ENCODE results near the gene CPNE1. TPM values are rescaled to one million over a fixed set of nuclear protein-coding genes. Genes with fewer than 3 reads are reported as not detected.
"Not testable (repeated sequence)": the region's sequence is repeated elsewhere in the genome, so short reads cannot be mapped to it uniquely, and the experiment has no call there.

CPNE1 gene
- total RNA-seq, 1 donor from 2014 or later, result 60.6 TPM

GRCh38 chr20:35699127-35699956, 34.6 kb upstream of the CPNE1 start, which contains the start of the genes NFS1 and ROMO1:
Gene NFS1, minus strand, starts transcription at chr20:35699352. Its CDS starts 64 bp downstream, at chr20:35699288.
Gene ROMO1, plus strand, starts transcription at chr20:35699405. Its CDS starts 228 bp downstream, at chr20:35699633.
- DNase-seq (peak; percentile 93), ATAC-seq (ENCODE audit: poor library complexity) (peak; percentile 95)
- intact Hi-C loops (cut with DNase I), result no loop called here

DNA sequence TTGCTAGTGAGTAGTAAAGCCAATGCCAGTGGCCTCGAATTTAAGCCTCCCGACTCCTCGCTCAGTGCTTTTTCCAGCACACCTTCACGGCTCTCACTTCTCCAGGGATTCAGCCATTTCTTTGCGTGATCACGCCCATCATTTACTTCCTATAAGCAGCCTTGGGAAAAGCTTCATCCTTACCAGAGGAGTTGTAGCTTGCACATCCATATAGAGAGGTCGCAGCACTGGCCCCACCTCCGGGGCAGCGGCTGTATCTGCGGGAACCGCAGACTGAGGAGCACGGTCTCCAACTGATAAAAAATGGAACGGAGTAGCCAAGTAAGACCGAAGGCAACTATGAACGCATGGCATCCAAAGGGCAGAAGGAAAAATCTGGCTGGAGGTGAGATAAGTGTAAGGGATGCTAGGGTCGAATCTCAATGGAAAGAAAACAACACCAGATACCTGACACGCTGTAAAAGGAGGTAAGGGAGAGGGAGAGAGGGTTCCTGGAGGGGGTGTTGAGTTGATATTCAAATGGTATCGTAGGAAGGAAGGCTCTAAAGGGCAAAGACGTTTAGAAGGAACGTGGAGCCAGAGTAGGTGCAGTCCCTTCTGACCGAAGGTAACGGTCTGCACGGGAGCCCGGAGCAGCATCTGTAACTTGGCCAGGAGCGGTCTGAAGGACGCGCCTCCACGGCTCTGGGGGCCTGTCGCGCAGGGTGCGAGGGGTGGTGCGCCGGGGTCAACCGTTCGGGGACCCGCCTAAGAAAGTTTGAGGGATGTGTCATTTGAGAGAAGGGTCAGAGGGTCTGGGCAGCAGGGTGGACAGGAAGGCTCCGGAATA, 33.8 kb upstream of the CPNE1 start:
- peak; percentile 57 for ATAC-seq (ENCODE audit: poor library complexity)

GRCh38 chr20:35697696-35698297, 33.1 kb upstream of the CPNE1 start:
- DNase-seq, result no peak
- intact Hi-C loops (cut with DNase I), result no loop called here
- no peak for ATAC-seq (ENCODE audit: poor library complexity)

More for the DNA sequence above, 33.8 kb upstream of the CPNE1 start:
- no peak for DNase-seq
- intact Hi-C loops (cut with DNase I), result no loop called here

GRCh38 chr20:35695978-35696377, 31.3 kb upstream of the CPNE1 start:
- intact Hi-C loops (cut with DNase I), result no loop called here
- DNase-seq (no peak), ATAC-seq (ENCODE audit: poor library complexity) (no peak)

- no peak for DNase-seq
- ATAC-seq (ENCODE audit: poor library complexity), result no peak
- intact Hi-C loops (cut with DNase I), result no loop called here
Observed at GRCh38 chr20:35695245-35695749, 30.6 kb upstream of the CPNE1 start.

DNA sequence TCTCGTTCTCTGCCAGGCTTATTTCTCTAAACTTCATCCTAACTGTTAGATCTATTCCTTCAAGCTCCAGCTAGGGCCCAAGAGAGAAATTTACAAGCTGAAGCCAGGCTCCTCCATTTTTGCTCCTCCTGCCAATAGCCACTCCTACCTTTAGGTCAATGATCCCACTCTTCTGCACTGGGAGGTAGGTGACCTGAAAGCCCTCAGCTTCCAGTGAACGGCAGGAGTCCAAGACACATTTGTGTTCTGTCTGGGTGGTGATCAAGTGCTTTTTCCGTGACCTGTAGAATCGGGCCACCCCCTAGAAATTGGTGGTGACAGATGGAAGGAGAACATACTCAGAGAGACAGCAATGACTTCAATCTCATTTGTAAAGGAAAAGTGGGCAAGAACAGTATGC, 25.6 kb upstream of the CPNE1 start:
- intact Hi-C loops (cut with DNase I), result no loop called here
- ATAC-seq (ENCODE audit: poor library complexity) (no peak), DNase-seq (no peak)

DNA sequence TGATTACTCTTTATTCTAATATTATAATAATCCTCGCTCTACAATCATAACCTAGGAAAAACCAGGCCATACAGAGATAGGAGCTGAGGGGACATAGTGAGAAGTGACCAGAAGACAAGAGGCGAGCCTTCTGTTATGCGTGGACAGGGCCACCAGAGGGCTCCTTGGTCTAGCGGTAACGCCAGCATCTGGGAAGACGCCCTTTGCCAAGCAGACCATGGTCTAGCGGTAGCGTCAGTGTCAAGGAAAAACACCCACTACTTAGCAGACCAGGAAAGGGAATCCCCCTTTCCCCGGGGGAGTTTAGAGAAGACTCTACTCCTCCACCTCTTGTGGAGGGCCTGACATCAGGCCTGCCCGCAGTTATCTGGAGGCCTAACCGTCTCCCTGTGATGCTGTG, 22.2 kb upstream of the CPNE1 start:
- ATAC-seq (ENCODE audit: poor library complexity); intact Hi-C loops (cut with DNase I); DNase-seq: not testable (repeated sequence)

DNA sequence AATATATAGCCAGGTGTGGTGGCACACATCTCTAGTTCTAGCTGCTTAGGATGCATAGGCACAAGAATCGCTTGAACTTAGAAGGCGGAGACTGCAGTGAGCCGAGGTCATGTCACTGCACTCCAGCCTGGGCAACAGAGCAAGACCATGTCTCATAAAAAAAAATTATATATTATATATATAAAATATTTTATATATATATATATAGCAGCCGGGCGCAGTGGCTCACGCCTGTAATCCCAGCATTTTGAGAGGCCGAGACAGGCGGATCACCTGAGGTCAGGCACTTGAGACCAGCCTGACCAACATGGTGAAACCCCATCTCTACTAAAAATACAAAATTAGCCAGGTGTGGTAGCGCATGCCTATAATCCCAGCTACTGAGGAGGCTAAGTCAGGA, 20.7 kb upstream of the CPNE1 start:
- not testable (repeated sequence) for ATAC-seq (ENCODE audit: poor library complexity)

GRCh38 chr20:35681960-35682359, 17.3 kb upstream of the CPNE1 start:
- ATAC-seq (ENCODE audit: poor library complexity), result no peak
- DNase-seq, result no peak
- intact Hi-C loops (cut with DNase I), result no loop called here

More for the DNA sequence above, 20.7 kb upstream of the CPNE1 start:
- DNase-seq; intact Hi-C loops (cut with DNase I): not testable (repeated sequence)

DNA sequence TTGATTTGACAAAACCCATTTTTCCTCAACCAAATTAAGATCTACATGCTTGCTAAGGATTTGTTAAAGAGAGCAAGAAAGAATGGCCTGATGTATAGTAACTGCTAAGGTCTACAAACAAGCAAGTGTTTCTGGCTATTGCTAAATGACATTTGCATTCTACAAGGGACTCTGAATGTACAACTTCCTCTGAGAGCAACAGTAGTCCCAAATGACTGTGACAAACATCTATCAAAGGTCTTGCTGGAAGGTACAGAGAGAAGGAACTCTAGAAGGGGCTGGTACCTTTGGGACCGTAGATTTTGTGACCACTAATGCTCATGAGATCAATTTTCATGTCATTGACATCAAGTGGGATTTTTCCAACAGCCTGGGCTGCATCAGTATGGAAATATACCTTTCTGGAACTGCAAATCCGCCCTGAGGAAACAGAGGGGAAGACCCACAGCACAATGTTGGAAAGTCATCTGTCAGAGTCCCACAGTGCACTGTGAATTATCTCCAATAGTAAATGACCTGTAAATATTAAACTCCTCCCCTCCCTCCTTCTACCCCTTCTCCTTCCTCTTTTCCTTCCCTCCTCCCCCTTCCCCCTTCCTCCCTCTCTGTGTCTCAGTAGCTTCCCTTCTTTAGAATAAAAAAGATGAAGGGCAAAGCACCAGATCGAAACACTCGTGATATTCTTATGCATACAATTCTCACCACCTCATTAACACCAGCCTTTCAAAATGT, 15.9 kb upstream of the CPNE1 start:
- DNase-seq, result no peak
- intact Hi-C loops (cut with DNase I), result no loop called here
- ATAC-seq (ENCODE audit: poor library complexity), result no peak

- intact Hi-C loops (cut with DNase I), result no loop called here
- no peak for ATAC-seq (ENCODE audit: poor library complexity)
Observed at GRCh38 chr20:35674921-35675320, 10.2 kb upstream of the CPNE1 start.

DNA sequence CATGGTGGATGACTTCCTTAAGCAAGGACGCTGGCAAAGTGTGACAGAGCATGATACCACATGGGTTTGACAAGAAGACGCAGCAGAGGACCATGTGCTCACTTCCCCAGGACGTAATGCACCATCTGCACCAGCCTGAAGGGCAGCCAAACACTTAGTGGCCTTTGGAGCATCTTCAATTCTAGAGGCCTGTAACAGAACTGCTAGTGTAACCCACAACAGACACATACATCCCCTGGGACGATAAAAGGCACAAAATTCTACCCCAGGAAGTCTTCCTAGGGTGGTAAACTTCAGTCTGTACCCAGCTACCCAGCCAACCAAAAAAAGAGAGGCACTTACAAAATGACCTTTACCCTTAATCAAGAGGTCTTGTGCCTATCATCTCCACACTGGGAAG, 9.2 kb upstream of the CPNE1 start:
- intact Hi-C loops (cut with DNase I), result no loop called here
- ATAC-seq (ENCODE audit: poor library complexity), result no peak
- DNase-seq, result no peak

More at GRCh38 chr20:35674921-35675320, 10.2 kb upstream of the CPNE1 start:
- no peak for DNase-seq

DNA sequence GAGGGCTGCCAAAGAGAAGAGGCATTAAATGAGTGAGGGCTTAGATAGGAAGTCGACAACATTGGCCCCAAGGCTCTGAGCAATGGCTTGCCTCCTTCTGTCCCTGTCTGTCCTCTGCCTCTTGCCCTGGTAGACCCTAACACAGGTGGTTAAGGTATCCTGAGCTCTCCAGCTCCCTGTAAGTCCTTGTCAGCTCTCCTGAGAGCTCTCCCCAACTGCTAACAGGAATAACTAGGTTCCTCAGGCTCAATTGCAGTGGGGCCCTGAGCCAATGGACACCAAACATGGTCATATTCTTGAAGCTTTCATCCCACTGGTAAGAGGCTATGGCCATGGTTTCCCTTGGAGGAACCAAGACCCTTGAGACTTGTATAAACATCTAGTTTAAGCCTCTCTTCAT, 5.0 kb upstream of the CPNE1 start:
- no peak for DNase-seq
- no peak for ATAC-seq (ENCODE audit: poor library complexity)
- intact Hi-C loops (cut with DNase I), result no loop called here

DNA sequence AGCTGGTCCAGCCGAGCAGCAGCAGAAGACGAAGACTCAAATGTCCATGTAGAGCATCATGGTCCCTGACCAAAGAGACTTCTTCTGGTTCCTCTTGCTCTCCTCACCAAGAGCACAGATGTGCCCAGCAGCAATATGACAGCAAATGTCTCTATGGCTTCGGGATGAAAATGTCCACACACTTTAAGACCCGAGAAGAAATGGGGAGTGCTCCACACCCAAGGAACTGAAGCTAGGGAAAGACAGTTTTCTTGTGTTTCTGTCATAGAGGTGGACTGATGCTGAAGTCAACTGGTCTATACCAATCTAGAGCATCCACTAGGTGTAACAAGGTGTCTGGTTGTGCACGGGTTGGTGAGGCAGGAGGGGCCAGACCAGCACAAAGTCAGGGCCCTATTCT, 4.5 kb upstream of the CPNE1 start:
- ATAC-seq (ENCODE audit: poor library complexity) (no peak), DNase-seq (no peak)
- intact Hi-C loops (cut with DNase I), result no loop called here

DNA sequence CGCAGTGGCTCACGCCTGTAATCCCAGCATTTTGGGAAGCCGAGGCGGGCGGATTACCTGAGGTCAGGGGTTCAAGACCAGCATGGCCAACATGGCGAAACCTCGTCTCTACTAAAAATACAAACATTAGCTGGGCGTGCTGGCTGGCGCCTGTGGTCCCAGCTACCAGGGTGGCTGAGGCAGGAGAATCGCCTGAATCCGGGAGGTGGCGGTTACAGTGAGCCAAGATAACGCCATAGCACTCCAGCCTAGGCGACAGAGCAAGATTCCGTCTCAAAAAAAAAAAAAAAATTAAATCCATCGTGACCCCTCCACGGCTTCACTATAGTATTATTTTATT, 1.2 kb upstream of the CPNE1 start:
- no peak for DNase-seq
- intact Hi-C loops (cut with DNase I), result no loop called here

DNA sequence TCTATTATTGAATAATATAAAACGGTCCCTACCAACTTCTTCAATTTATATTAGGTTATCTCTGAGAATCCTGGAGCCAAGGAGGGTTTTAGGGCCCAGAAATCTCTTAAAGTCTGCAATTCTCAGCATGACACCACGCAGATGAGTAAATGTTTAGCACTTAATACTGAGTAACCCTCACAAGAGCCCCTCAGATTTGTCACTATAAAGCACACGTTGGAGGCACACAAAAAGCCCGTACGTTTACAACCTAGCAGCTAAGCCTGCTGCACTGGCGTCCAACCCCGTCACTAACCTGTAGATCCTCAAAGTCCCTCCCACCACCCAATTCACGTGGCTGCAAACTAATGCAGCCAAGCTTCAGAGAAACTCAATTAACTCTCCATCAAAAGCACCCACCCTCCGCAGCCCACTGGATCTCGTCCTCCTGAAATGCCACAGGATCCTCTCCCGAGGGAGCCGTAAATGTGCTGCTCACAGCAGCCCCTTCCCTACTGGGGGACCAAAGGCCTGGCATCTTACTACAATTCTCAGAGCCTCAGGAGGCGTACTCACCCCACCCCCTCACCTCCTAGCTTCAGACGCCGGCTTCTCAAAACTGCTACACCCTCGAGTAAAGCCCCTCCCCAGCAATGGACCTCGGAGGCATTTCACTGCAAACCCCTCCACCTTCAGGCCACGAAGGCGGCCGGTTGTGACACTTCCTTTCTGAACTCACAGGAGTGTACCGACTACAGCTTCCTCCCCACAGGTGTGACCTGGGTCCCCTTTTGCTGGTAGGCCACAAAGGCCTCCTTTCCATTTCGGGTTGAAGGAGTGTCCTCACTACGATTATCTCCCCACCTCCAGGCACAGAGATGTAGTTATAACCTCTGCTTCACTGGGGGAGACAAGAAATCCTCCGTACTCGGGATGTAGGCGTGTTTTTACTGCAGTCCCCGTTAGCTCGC, 909 bp downstream of the CPNE1 start:
- intact Hi-C loops (cut with DNase I), result loop anchor here (5.0 kb wide), 1 partner anchor 46 kb away; the partner anchor contains the start of gene SPAG4
- ATAC-seq (ENCODE audit: poor library complexity) (peak; percentile 9), DNase-seq (no peak)

More for the DNA sequence above, 1.2 kb upstream of the CPNE1 start:
- ATAC-seq (ENCODE audit: poor library complexity), result no peak

DNA sequence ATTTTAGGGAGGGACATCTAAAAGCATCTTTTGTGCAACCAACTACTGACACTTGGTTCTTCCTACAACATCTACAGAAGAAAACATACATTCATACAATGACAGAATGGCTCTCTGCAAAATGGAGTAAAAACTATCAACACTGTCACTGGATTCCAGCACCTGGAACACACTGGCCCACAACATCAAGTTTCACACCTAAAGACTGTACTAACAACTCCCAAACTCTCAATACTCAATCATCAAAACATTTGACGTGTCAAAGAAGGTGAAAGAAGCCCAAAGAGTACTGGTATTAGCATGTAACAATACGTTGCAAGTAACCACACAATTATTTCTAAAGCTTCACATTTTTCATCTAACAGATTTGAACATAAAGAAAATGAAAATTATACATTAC, 2.1 kb downstream of the CPNE1 start:
- ATAC-seq (ENCODE audit: poor library complexity) (no peak), DNase-seq (no peak)
- intact Hi-C loops (cut with DNase I), result loop anchor here (5.0 kb wide), 1 partner anchor 45 kb away; the partner anchor contains the start of gene SPAG4

All from Right ventricle myocardium superior (tissue), 1 donor.